SK-N-SH (cell line): ENCODE results near the gene MINDY3. TPM values are rescaled to one million over a fixed set of nuclear protein-coding genes. Genes with fewer than 3 reads are reported as not detected.

Source experiments
- CTCF ChIA-PET: fragments of 300-600, 350-600 bp; formaldehyde crosslinking; extraction: SDS; loops from one replicate; lab custom pipeline; 2021; lab: Yijun Ruan, JAX
- POLR2A ChIA-PET: fragments of 350-600 bp; sonication (Branson Sonifier 250); formaldehyde crosslinking; extraction: SDS; loops from one replicate; lab custom pipeline; 2020; ENCODE audit warnings: antibody characterized with exemption, inconsistent platforms; lab: Yijun Ruan, JAX
- DNase-seq: peaks from one replicate; pipeline ENCODE4 v3.0.0; 2012
- H2AFZ ChIP-seq: fragments of 200-600 bp; sonication (generic); 2 replicates; pipeline ENCODE4 v1.8.1; 2016; ENCODE audit warnings: antibody characterized with exemption, mild to moderate bottlenecking, low read depth
- H3F3A ChIP-seq: fragments of 200-600 bp; sonication (generic); replicated peaks from 2 replicates; pipeline ENCODE3; 2016; ENCODE audit warnings: antibody characterized with exemption, mild to moderate bottlenecking; ENCODE audit not compliant: insufficient read depth
- H3K27ac ChIP-seq, 2 experiments: fragments of 200-500 bp in 1 of 2; fragments of 200-600 bp in 1 of 2; sonication (Bioruptor generic) in 1 of 2; sonication (generic), shearing (Covaris generic) in 1 of 2; 2 replicates each; pipeline versions ENCODE4 v1.5.1 to v1.6.1; 2014 to 2016; ENCODE audit warnings: low read depth in 2 of 2, inconsistent platforms in 1 of 2, low read length in 1 of 2, mild to moderate bottlenecking in 1 of 2, mixed read lengths in 1 of 2
- H3K27me3 ChIP-seq: fragments of 200-600 bp; sonication (generic), shearing (Covaris generic); 2 replicates; pipeline ENCODE4 v1.6.1; 2016; ENCODE audit warnings: mixed run types; ENCODE audit not compliant: insufficient read depth
- H3K36me3 ChIP-seq, 2 experiments: fragments of 200-500 bp in 1 of 2; fragments of 200-600 bp in 1 of 2; sonication (Bioruptor generic) in 1 of 2; sonication (generic) in 1 of 2; replicated peaks in 1 of 2; 2 replicates each; pipeline versions ENCODE3 to v1.5.1; 2014 to 2016; ENCODE audit warnings: low read length in 1 of 2, mild to moderate bottlenecking in 1 of 2; ENCODE audit not compliant: insufficient read depth in 2 of 2, control insufficient read depth in 1 of 2
- H3K4me1 ChIP-seq, 2 experiments: fragments of 200-500 bp in 1 of 2; fragments of 200-600 bp in 1 of 2; sonication (Bioruptor generic) in 1 of 2; sonication (generic), shearing (Covaris generic) in 1 of 2; 2 replicates each; pipeline versions ENCODE4 v1.5.1 to v1.6.1; 2014 to 2016; ENCODE audit warnings: low read depth in 1 of 2, low read length in 1 of 2, mixed run types in 1 of 2; ENCODE audit not compliant: insufficient read depth in 2 of 2, control insufficient read depth in 1 of 2
- H3K4me2 ChIP-seq: fragments of 200-600 bp; sonication (generic), shearing (Covaris generic); 2 replicates; pipeline ENCODE4 v1.6.1; 2017; ENCODE audit warnings: mixed run types
- H3K4me3 ChIP-seq, 2 experiments: fragments of 200-500 bp in 1 of 2; fragments of 200-600 bp in 1 of 2; sonication (Bioruptor generic) in 1 of 2; sonication (generic), shearing (Covaris generic) in 1 of 2; 2 replicates each; pipeline versions ENCODE4 v1.5.1 to v1.8.1; 2014 to 2016; ENCODE audit warnings: low read depth in 2 of 2, inconsistent platforms in 1 of 2, low read length in 1 of 2, mild to moderate bottlenecking in 1 of 2, mixed read lengths in 1 of 2, moderate library complexity in 1 of 2
- H3K79me2 ChIP-seq: fragments of 200-600 bp; sonication (generic); 2 replicates; pipeline ENCODE4 v1.8.1; 2017; ENCODE audit warnings: mild to moderate bottlenecking; ENCODE audit not compliant: insufficient read depth
- H3K9ac ChIP-seq: fragments of 200-600 bp; sonication (generic); 2 replicates; pipeline ENCODE4 v1.6.1; 2017; ENCODE audit warnings: mixed run types
- H3K9me2 ChIP-seq: fragments of 200-600 bp; sonication (generic); 2 replicates; pipeline ENCODE4 v1.6.1; 2017; ENCODE audit warnings: mixed run types
- H3K9me3 ChIP-seq: fragments of 200-600 bp; sonication (generic); 2 replicates; pipeline ENCODE4 v1.6.1; 2017; ENCODE audit warnings: mixed run types, mild to moderate bottlenecking, moderate library complexity
- H4K20me1 ChIP-seq: fragments of 200-600 bp; sonication (generic); 2 replicates; pipeline ENCODE4 v1.6.1; 2017; ENCODE audit warnings: mild to moderate bottlenecking, mixed run types; ENCODE audit not compliant: insufficient read depth
- ELF1 ChIP-seq: IDR thresholded peaks from 2 replicates; pipeline ENCODE4 v1.4.0; 2012
- FOSL2 ChIP-seq: IDR thresholded peaks from 2 replicates; pipeline ENCODE4 v1.4.0; 2012; ENCODE audit warnings: low read depth, mild to moderate bottlenecking, moderate library complexity, borderline replicate concordance
- FOXJ3 ChIP-seq: sonication (generic); formaldehyde crosslinking; IDR thresholded peaks from 2 replicates; pipeline ENCODE4 v1.5.1; 2020; ENCODE audit warnings: mild to moderate bottlenecking, missing genetic modification reagents
- FOXM1 ChIP-seq: IDR thresholded peaks from 2 replicates; pipeline ENCODE4 v1.4.0; 2012; ENCODE audit warnings: low read depth, mild to moderate bottlenecking
- GABPA ChIP-seq: IDR thresholded peaks from 2 replicates; pipeline ENCODE4 v1.4.0; 2012; ENCODE audit warnings: low read depth, mild to moderate bottlenecking
- GATA2 ChIP-seq: sonication (generic); formaldehyde crosslinking; IDR thresholded peaks from 2 replicates; pipeline ENCODE4 v1.5.0; 2020; ENCODE audit warnings: mild to moderate bottlenecking, missing genetic modification reagents
- JUND ChIP-seq: IDR thresholded peaks from 2 replicates; pipeline ENCODE4 v1.4.0; 2012
- NFIC ChIP-seq: IDR thresholded peaks from 2 replicates; pipeline ENCODE4 v1.4.0; 2012; ENCODE audit warnings: borderline replicate concordance
- POLR2AphosphoS5 ChIP-seq: IDR thresholded peaks from 2 replicates; pipeline ENCODE4 v1.6.1; 2012; ENCODE audit warnings: low read depth, low read length
- RAD21 ChIP-seq: IDR thresholded peaks from 2 replicates; pipeline ENCODE4 v1.6.1; 2012; ENCODE audit warnings: mild to moderate bottlenecking, low read length
- RCOR1 ChIP-seq: fragments of 150-350 bp; IDR thresholded peaks from 2 replicates; pipeline ENCODE4 v1.6.1; 2017; ENCODE audit warnings: antibody characterized with exemption, low read length
- RFX5 ChIP-seq: IDR thresholded peaks from 2 replicates; pipeline ENCODE4 v1.6.1; 2012; ENCODE audit warnings: mild to moderate bottlenecking, improper control_type of control experiment, low read length
- RXRA ChIP-seq: IDR thresholded peaks from 2 replicates; pipeline ENCODE4 v1.4.0; 2012; ENCODE audit warnings: low read depth, mild to moderate bottlenecking, borderline replicate concordance
- SIN3A ChIP-seq: IDR thresholded peaks from 2 replicates; pipeline ENCODE4 v1.6.1; 2012; ENCODE audit warnings: low read depth, mild to moderate bottlenecking, low read length, moderate library complexity, borderline replicate concordance
- SMC3 ChIP-seq: IDR thresholded peaks from 2 replicates; pipeline ENCODE4 v1.6.1; 2012; ENCODE audit warnings: low read depth, low read length, improper control_type of control experiment
- TAF1 ChIP-seq: IDR thresholded peaks from 2 replicates; pipeline ENCODE4 v1.6.1; 2012; ENCODE audit warnings: low read depth, mild to moderate bottlenecking, low read length, moderate library complexity, borderline replicate concordance
- TEAD4 ChIP-seq: IDR thresholded peaks from 2 replicates; pipeline ENCODE4 v1.4.0; 2012; ENCODE audit warnings: mild to moderate bottlenecking, borderline replicate concordance; ENCODE audit not compliant: insufficient read depth
- YY1 ChIP-seq: IDR thresholded peaks from 2 replicates; pipeline ENCODE4 v1.4.0; 2012; ENCODE audit warnings: low read depth, mild to moderate bottlenecking
- WGBS: methylation state at CpG from one replicate; pipeline ENCODE4 v1.1.6; 2017; ENCODE audit warnings: low lambda C conversion rate; 5-methylcytosine and 5-hydroxymethylcytosine counted together
- polyA plus RNA-seq, 3 experiments: library from polyadenylated mRNA; depleted of rRNA; stranded (reverse); fragments of >200 nt; gene quantifications; 2 replicates each; pipeline ENCODE4 v1.2.3, GENCODE V29; 2012
- TF ChIP-seq, protein P1 (sequence below): fragments of 150-350 bp; IDR thresholded peaks from 2 replicates; pipeline ENCODE4 v1.6.1; 2017; ENCODE audit warnings: antibody characterized with exemption, low read length, low read depth, borderline replicate concordance
- TF ChIP-seq, protein P2 (sequence below): IDR thresholded peaks from 2 replicates; pipeline ENCODE4; 2012
- TF ChIP-seq, protein P3 (sequence below): IDR thresholded peaks from 2 replicates; pipeline ENCODE4 v1.6.1; 2012; ENCODE audit warnings: mild to moderate bottlenecking, low read depth, low read length, moderate library complexity

MINDY3 gene
- polyA plus RNA-seq, 1 of the 3 experiments (the other 2 are of a cell fraction), result 9.5 TPM

DNA sequence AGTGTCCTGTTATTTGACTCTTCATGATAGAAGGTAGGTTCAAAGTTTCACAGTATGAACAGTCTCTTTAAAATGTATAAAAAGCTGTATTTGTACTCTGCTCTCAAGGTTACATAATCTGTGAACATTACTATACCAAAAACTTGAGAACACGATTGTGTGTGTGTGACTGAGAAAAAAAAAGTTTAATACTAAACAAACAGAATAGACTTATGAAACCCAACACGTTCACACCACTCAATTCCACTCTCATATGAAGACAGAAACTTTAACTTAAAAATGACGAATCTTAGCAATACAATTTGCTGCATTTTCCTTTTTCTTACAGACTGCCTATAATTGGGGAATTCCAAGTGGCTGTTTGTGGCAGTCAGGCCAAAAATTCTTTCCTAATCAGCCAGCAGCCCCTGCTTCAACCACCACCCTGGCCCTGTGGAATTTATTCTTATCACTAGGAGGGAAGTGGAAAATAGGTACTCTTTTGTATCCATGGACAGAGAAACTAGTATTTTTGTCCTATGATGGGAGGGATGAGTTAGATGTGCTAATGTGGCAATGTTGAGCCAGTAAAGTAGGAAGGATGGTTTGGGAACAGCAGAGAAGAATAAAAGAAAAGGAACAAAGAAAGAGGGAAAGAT, 42.8 kb downstream of the MINDY3 start:
- no peak for DNase-seq
- H3K4me2 ChIP-seq, result no peak overlapping the region
- no peaks in the 10 kb centered on the region for H3K79me2 ChIP-seq
- H3K9ac ChIP-seq, result no peak overlapping the region
- H3K9me3 ChIP-seq, result no peaks in the 10 kb centered on the region
- H3K9me2 ChIP-seq, result no peaks in the 10 kb centered on the region
- ChIA-PET POLR2A (no interaction called here), CTCF (no interaction called here)
- WGBS, result 81% methylated on average over 3 of the region's 3 CpGs
- no peak overlapping the region for H3K27ac ChIP-seq
- peaks cover 25 to 33% of the 10 kb centered on the region in 2 experiments for H3K36me3 ChIP-seq
- H3K27me3 ChIP-seq, result no peaks in the 10 kb centered on the region
- H3K4me1 ChIP-seq, result no peaks in the 10 kb centered on the region; a peak in 1 of 4 replicates
- no peaks in the 10 kb centered on the region for H3F3A ChIP-seq
- H4K20me1 ChIP-seq, result no peaks in the 10 kb centered on the region
- H2AFZ ChIP-seq, result no peak overlapping the region
- no peak overlapping the region for H3K4me3 ChIP-seq
- TF ChIP-seq, protein P1, sequence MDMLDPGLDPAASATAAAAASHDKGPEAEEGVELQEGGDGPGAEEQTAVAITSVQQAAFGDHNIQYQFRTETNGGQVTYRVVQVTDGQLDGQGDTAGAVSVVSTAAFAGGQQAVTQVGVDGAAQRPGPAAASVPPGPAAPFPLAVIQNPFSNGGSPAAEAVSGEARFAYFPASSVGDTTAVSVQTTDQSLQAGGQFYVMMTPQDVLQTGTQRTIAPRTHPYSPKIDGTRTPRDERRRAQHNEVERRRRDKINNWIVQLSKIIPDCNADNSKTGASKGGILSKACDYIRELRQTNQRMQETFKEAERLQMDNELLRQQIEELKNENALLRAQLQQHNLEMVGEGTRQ, result no peak
- no peak for TF ChIP-seq RFX5
- no peak for TF ChIP-seq RAD21
- TF ChIP-seq, protein P2, sequence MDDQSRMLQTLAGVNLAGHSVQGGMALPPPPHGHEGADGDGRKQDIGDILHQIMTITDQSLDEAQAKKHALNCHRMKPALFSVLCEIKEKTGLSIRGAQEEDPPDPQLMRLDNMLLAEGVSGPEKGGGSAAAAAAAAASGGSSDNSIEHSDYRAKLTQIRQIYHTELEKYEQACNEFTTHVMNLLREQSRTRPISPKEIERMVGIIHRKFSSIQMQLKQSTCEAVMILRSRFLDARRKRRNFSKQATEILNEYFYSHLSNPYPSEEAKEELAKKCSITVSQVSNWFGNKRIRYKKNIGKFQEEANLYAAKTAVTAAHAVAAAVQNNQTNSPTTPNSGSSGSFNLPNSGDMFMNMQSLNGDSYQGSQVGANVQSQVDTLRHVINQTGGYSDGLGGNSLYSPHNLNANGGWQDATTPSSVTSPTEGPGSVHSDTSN, result no peak
- no peak for TF ChIP-seq RCOR1
- TF ChIP-seq GABPA, result no peak
- no peak for TF ChIP-seq TAF1
- no peak for TF ChIP-seq ELF1
- no peak for TF ChIP-seq NFIC
- TF ChIP-seq GATA2 (CRISPR knock-in tag), result no peak

DNA sequence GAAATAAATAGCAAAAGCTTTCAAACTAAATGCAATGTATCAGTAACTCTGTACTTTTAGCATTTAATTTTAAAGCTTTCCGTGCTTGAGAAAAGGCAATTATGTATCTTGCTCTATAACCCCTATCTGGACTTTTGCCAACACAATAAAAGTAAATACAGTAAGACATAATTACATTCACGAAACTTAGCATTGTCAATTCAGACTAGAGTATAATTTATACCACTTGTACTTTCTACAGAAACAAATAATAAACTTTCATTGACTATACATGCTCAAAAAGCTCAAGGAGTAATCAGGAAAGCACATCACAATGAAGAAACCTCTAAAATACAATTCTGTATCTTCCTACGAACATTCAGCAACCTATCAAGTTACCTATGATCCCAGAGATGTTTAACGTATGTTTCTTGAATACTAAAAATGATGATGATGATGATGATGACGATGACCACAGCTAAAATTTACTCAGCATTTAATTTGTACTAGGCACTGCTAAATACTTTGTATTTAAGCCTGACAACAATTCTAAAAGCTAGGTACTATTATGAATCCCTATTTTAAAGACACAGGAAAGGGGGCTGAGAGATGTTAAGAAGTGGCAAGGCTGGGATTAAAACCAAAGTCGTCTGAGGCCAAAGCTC, 44.9 kb downstream of the MINDY3 start:
- no peak overlapping the region for H3K4me3 ChIP-seq
- no peak for TF ChIP-seq FOSL2
- TF ChIP-seq POLR2AphosphoS5, result no peak
- TF ChIP-seq FOXJ3 (CRISPR knock-in tag), result no peak
- TF ChIP-seq FOXM1, result no peak
- TF ChIP-seq, protein P3, sequence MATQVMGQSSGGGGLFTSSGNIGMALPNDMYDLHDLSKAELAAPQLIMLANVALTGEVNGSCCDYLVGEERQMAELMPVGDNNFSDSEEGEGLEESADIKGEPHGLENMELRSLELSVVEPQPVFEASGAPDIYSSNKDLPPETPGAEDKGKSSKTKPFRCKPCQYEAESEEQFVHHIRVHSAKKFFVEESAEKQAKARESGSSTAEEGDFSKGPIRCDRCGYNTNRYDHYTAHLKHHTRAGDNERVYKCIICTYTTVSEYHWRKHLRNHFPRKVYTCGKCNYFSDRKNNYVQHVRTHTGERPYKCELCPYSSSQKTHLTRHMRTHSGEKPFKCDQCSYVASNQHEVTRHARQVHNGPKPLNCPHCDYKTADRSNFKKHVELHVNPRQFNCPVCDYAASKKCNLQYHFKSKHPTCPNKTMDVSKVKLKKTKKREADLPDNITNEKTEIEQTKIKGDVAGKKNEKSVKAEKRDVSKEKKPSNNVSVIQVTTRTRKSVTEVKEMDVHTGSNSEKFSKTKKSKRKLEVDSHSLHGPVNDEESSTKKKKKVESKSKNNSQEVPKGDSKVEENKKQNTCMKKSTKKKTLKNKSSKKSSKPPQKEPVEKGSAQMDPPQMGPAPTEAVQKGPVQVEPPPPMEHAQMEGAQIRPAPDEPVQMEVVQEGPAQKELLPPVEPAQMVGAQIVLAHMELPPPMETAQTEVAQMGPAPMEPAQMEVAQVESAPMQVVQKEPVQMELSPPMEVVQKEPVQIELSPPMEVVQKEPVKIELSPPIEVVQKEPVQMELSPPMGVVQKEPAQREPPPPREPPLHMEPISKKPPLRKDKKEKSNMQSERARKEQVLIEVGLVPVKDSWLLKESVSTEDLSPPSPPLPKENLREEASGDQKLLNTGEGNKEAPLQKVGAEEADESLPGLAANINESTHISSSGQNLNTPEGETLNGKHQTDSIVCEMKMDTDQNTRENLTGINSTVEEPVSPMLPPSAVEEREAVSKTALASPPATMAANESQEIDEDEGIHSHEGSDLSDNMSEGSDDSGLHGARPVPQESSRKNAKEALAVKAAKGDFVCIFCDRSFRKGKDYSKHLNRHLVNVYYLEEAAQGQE, result no peak
- no peak for TF ChIP-seq NFIC
- TF ChIP-seq, protein P2, result no peak
- TF ChIP-seq TEAD4, result no peak
- TF ChIP-seq GATA2 (CRISPR knock-in tag), result no peak
- TF ChIP-seq SMC3, result no peak
- no peak for TF ChIP-seq RXRA
- no peak for TF ChIP-seq YY1
- no peak for TF ChIP-seq RAD21
- TF ChIP-seq SIN3A, result no peak
- TF ChIP-seq JUND, result no peak
- no peak overlapping the region for H3K4me2 ChIP-seq
- H4K20me1 ChIP-seq, result no peaks in the 10 kb centered on the region
- H3K27ac ChIP-seq, result no peak overlapping the region
- DNase-seq, result no peak
- H2AFZ ChIP-seq, result no peak overlapping the region
- H3K4me1 ChIP-seq, result no peaks in the 10 kb centered on the region; a peak in 1 of 4 replicates
- POLR2A ChIA-PET, result no interaction called here
- H3K36me3 ChIP-seq, result peaks cover 23 to 27% of the 10 kb centered on the region in 2 experiments
- H3F3A ChIP-seq, result no peaks in the 10 kb centered on the region
- H3K79me2 ChIP-seq, result no peaks in the 10 kb centered on the region
- H3K9ac ChIP-seq, result no peak overlapping the region
- no peaks in the 10 kb centered on the region for H3K9me3 ChIP-seq
- H3K27me3 ChIP-seq, result no peaks in the 10 kb centered on the region
- 92% methylated on average over 6 of the region's 6 CpGs for WGBS
- H3K9me2 ChIP-seq, result no peaks in the 10 kb centered on the region
- CTCF ChIA-PET, result interaction anchor here (1.1 to 1.6 kb wide), 4 partner anchors 18 to 376 kb away, joined by 3 to 6 read pairs (median 4); no protein-coding TSS in a partner anchor
